Lower leg skin (tissue), 4 donors: ENCODE measurements around the gene SLC13A5. TPM values are rescaled to one million over a fixed set of nuclear protein-coding genes. Genes with fewer than 3 reads are reported as not detected.
A peak's percentile ranks its signal among the peaks of the same experiment; 100 is the strongest.
"Not testable (repeated sequence)": the region's sequence is repeated elsewhere in the genome, so short reads cannot be mapped to it uniquely, and the experiment has no call there.

Source experiments
- DNase-seq, 2 donors: peaks; one replicate each; pipeline ENCODE4 v3.0.0-alpha.2; 2019; ENCODE audit warnings: low spot score in 2 of 2
- H3K4me3 ChIP-seq: fragments of 200-600 bp; sonication (generic); 2 replicates; pipeline ENCODE4 v1.5.1; 2017; ENCODE audit warnings: mild to moderate bottlenecking, low read depth; ENCODE audit not compliant: poor library complexity, severe bottlenecking
- POLR2A ChIP-seq, 2 donors: fragments of 450-650 bp; IDR thresholded peaks; one replicate each; pipeline ENCODE4 v1.6.1; 2016 to 2017; ENCODE audit warnings: antibody characterized with exemption in 2 of 2, mild to moderate bottlenecking in 1 of 2, moderate library complexity in 1 of 2
- WGBS, 2 donors: methylation state at CpG; one replicate each; pipeline ENCODE4 v1.1.5; 2018; 5-methylcytosine and 5-hydroxymethylcytosine counted together
- intact Hi-C: fragments of 100-400 bp; cut with DNase I; formaldehyde crosslinking; loops from one replicate; pipeline ENCODE4 v1.15.0; 2023; ENCODE audit warnings: low total_unique reads
- total RNA-seq, 4 donors: library from RNA; depleted of rRNA; stranded (reverse); fragments of >200 nt; gene quantifications; one replicate each; pipeline ENCODE4 v1.1.0, GENCODE V29; 2016
- TF ChIP-seq, protein P1 (sequence below), 3 donors: fragments of 450-650 bp; IDR thresholded peaks; one replicate each; pipeline ENCODE4 v1.5.1; 2016; ENCODE audit warnings: antibody characterized with exemption in 3 of 3, mild to moderate bottlenecking in 3 of 3, moderate library complexity in 2 of 3

The SLC13A5 gene
- total RNA-seq, 4 donors from 2014 or later: not detected

GRCh38 chr17:6668219-6668618, 45.0 kb downstream of the SLC13A5 start:
- TF ChIP-seq, protein P1, sequence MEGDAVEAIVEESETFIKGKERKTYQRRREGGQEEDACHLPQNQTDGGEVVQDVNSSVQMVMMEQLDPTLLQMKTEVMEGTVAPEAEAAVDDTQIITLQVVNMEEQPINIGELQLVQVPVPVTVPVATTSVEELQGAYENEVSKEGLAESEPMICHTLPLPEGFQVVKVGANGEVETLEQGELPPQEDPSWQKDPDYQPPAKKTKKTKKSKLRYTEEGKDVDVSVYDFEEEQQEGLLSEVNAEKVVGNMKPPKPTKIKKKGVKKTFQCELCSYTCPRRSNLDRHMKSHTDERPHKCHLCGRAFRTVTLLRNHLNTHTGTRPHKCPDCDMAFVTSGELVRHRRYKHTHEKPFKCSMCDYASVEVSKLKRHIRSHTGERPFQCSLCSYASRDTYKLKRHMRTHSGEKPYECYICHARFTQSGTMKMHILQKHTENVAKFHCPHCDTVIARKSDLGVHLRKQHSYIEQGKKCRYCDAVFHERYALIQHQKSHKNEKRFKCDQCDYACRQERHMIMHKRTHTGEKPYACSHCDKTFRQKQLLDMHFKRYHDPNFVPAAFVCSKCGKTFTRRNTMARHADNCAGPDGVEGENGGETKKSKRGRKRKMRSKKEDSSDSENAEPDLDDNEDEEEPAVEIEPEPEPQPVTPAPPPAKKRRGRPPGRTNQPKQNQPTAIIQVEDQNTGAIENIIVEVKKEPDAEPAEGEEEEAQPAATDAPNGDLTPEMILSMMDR (IDR thresholded peaks at IDR 0.05): no peak
- TF ChIP-seq POLR2A (IDR thresholded peaks at IDR 0.05): no peak
- WGBS, 2 donors: 86 to 87% methylated on average over 17 of the region's 17 CpGs
- peak in 1 of 2 donors; percentile 67 for DNase-seq
- no peak overlapping the region for H3K4me3 ChIP-seq
- intact Hi-C loops: no loop called here

DNA sequence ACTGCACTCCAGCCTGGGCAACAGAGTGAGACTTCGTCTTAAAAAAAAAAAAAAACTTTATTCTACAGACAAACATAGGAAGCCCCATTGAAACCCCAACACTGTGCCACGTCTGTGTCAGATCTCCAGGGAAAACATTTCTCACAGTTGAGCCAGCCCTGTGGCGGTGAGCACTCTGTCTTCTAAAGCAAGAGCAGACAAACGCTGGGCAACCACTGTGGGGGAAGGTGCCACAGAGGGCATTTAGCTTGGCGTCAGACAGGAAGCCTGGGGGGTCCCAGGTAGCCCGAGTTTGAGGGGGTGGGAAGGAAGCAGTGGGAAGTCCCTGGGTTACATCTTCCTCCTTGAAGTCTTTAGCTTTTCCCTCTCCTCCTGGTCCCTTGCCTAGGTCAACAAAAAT, 45.7 kb downstream of the SLC13A5 start:
- no peak overlapping the region for H3K4me3 ChIP-seq
- no peak for TF ChIP-seq POLR2A (IDR thresholded peaks at IDR 0.05)
- TF ChIP-seq, protein P1 (IDR thresholded peaks at IDR 0.05): no peak
- peak in 1 of 2 donors; percentile 60 for DNase-seq
- intact Hi-C loops: no loop called here
- 57 to 67% methylated on average over 6 of the region's 6 CpGs for WGBS, 2 donors

DNA sequence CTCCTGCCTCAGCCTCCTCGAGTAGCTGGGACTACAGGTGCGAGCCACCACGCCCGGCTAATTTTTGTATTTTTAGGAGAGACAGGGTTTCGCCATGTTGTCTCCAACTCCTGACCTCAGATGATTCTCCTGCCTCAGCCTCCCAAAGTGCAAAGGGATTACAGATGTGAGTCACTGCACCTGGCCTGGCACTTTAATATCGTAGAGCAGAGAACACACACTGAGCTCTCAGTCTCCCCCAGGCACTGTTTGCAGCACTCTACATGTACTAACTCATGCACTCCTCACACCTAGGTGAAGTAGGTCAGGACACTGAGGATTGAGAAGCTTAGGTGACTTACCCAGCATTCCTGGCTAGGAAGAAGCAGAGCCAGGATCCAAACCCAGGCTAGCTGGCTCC, 46.6 kb downstream of the SLC13A5 start:
- TF ChIP-seq POLR2A (IDR thresholded peaks at IDR 0.05): no peak
- TF ChIP-seq, protein P1 (IDR thresholded peaks at IDR 0.05): no peak
- peak; percentile 49 to 65 for DNase-seq
- H3K4me3 ChIP-seq: no peak overlapping the region
- 71 to 83% methylated on average over 6 of the region's 6 CpGs for WGBS, 2 donors
- intact Hi-C loops: no loop called here

GRCh38 chr17:6666077-6666521, 47.1 kb downstream of the SLC13A5 start:
- no peak overlapping the region for H3K4me3 ChIP-seq
- TF ChIP-seq, protein P1 (IDR thresholded peaks at IDR 0.05): no peak
- TF ChIP-seq POLR2A (IDR thresholded peaks at IDR 0.05): no peak
- 13 to 15% methylated on average over 9 of the region's 9 CpGs for WGBS, 2 donors
- peak; percentile 58 to 90 for DNase-seq
- intact Hi-C loops: no loop called here

DNA sequence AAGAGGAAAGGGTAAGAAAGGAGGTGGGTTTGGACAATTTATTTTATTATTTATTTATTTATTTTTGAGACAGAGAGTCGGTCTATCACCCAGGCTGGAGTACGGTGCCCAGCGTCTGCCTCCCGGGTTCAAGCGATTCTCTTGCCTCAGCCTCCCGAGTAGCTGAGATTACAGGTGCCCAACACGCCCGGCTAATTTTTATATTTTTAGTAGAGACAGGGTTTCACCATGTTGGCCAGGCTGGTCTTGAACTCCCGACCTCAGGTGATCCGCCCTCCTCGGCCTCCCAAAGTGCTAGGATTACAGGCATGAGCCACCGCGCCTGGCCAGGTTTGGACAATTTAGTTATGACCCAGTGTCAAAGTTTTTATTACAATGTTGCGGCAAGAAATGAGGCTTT, 50.0 kb downstream of the SLC13A5 start:
- peak in 1 of 2 donors; percentile 53 for DNase-seq
- WGBS, 2 donors: 92% methylated on average over 14 of the region's 14 CpGs
- H3K4me3 ChIP-seq: not testable (repeated sequence)
- intact Hi-C loops: loop anchor here (5.0 kb wide), 1 partner anchor 344 kb away; no protein-coding TSS in a partner anchor

GRCh38 chr17:6661464-6661848, 51.7 kb downstream of the SLC13A5 start:
- 78 to 79% methylated on average over 2 of the region's 2 CpGs for WGBS, 2 donors
- H3K4me3 ChIP-seq: no peak overlapping the region
- TF ChIP-seq, protein P1 (IDR thresholded peaks at IDR 0.05): no peak
- DNase-seq: no peak
- intact Hi-C loops: loop anchor here (5.0 kb wide), 1 partner anchor 346 kb away; no protein-coding TSS in a partner anchor
